Measurements from ENCODE around the gene MROH8. TPM values are rescaled to one million over a fixed set of nuclear protein-coding genes. Genes with fewer than 3 reads are reported as not detected.
A peak's percentile ranks its signal among the peaks of the same experiment; 100 is the strongest.

Gene MROH8
- polyA plus RNA-seq, 1 donor (not counting 4 experiments of a cell fraction or from before 2014, with no cell fraction given): 0.39 TPM

GRCh38 chr20:37225146-37225545 is 45.8 kb upstream of the MROH8 start:
- Histone ChIP-seq H3K4me3 (ENCODE audit: control insufficient read depth in 2 of 3, extremely low read depth in 1 of 3, insufficient read depth in 2 of 3, low read depth in 1 of 3, low read length in 3 of 3) (no peak overlapping the region), H3K9me1 (ENCODE audit: control insufficient read depth, extremely low read depth, insufficient read depth, low read length) (peaks cover 2% of the 10 kb centered on the region), H4K20me1 (ENCODE audit: control insufficient read depth, extremely low read depth, insufficient read depth, low read length) (peaks cover 2% of the 10 kb centered on the region), H3K27ac (ENCODE audit: control insufficient read depth, insufficient read depth, low read length) (no peak overlapping the region), H3K79me2 (ENCODE audit: control insufficient read depth, insufficient read depth, low read length) (peaks cover 1% of the 10 kb centered on the region), H3K27me3 (ENCODE audit: control insufficient read depth, extremely low read depth, insufficient read depth, low read length) (no peaks in the 10 kb centered on the region), H3K4me1 (ENCODE audit: control insufficient read depth, extremely low read depth, insufficient read depth, low read length) (peaks cover 16% of the 10 kb centered on the region), H2AFZ (ENCODE audit: control insufficient read depth, low read length) (no peak overlapping the region), H3K9ac (ENCODE audit: control insufficient read depth, extremely low read depth, insufficient read depth, low read length) (no peak overlapping the region), H3K36me3 (ENCODE audit: control insufficient read depth in 2 of 2, extremely low read depth in 1 of 2, insufficient read depth in 2 of 2, low read length in 2 of 2) (peaks cover 21 to 65% of the 10 kb centered on the region in 2 experiments), H3K4me2 (ENCODE audit: control insufficient read depth, extremely low read depth, insufficient read depth, low read depth, low read length) (no peak overlapping the region), H3K9me3 (ENCODE audit: control insufficient read depth, low read depth, low read length) (no peaks in the 10 kb centered on the region)
- dilution Hi-C loops (cut with MboI; ENCODE audit: extremely low pct_ligation_motif_present, low sequenced_read_pairs): no loop called here
- TF ChIP-seq EZH2 (IDR thresholded peaks at IDR 0.05; ENCODE audit: low read length) (no peak), CTCF (optimal IDR thresholded peaks at IDR 0.05 in 1 of 3, IDR thresholded peaks at IDR 0.05 in 1 of 3, conservative IDR thresholded peaks at IDR 0.05 in 1 of 3; ENCODE audit: extremely low read depth in 1 of 3, insufficient read depth in 2 of 3, low read length in 3 of 3) (no peak)
- DNase-seq (ENCODE audit: low read depth, low spot score): no peak
- no peak for FAIRE-seq

- no peak overlapping the region for H2AFZ ChIP-seq (ENCODE audit: control insufficient read depth, low read length)
- peaks cover 16 to 52% of the 10 kb centered on the region in 2 experiments for H3K36me3 ChIP-seq (ENCODE audit: control insufficient read depth in 2 of 2, extremely low read depth in 1 of 2, insufficient read depth in 2 of 2, low read length in 2 of 2)
- H3K9ac ChIP-seq (ENCODE audit: control insufficient read depth, extremely low read depth, insufficient read depth, low read length): no peak overlapping the region
- no peaks in the 10 kb centered on the region for H3K27me3 ChIP-seq (ENCODE audit: control insufficient read depth, extremely low read depth, insufficient read depth, low read length)
- dilution Hi-C loops (cut with MboI; ENCODE audit: extremely low pct_ligation_motif_present, low sequenced_read_pairs): no loop called here
- H3K9me1 ChIP-seq (ENCODE audit: control insufficient read depth, extremely low read depth, insufficient read depth, low read length): peaks cover 2% of the 10 kb centered on the region
- peaks cover 6% of the 10 kb centered on the region for H3K4me1 ChIP-seq (ENCODE audit: control insufficient read depth, extremely low read depth, insufficient read depth, low read length)
- no peak overlapping the region for H3K27ac ChIP-seq (ENCODE audit: control insufficient read depth, insufficient read depth, low read length)
- DNase-seq (ENCODE audit: low read depth, low spot score) (no peak), FAIRE-seq (peak; percentile 83)
- no peaks in the 10 kb centered on the region for H4K20me1 ChIP-seq (ENCODE audit: control insufficient read depth, extremely low read depth, insufficient read depth, low read length)
- H3K4me3 ChIP-seq (ENCODE audit: control insufficient read depth in 2 of 3, extremely low read depth in 1 of 3, insufficient read depth in 2 of 3, low read depth in 1 of 3, low read length in 3 of 3): no peak overlapping the region
- H3K79me2 ChIP-seq (ENCODE audit: control insufficient read depth, insufficient read depth, low read length): peaks cover 3% of the 10 kb centered on the region
- no peak overlapping the region for H3K4me2 ChIP-seq (ENCODE audit: control insufficient read depth, extremely low read depth, insufficient read depth, low read depth, low read length)
- H3K9me3 ChIP-seq (ENCODE audit: control insufficient read depth, low read depth, low read length): no peaks in the 10 kb centered on the region
- TF ChIP-seq CTCF (optimal IDR thresholded peaks at IDR 0.05 in 1 of 3, IDR thresholded peaks at IDR 0.05 in 1 of 3, conservative IDR thresholded peaks at IDR 0.05 in 1 of 3; ENCODE audit: extremely low read depth in 1 of 3, insufficient read depth in 2 of 3, low read length in 3 of 3) (no peak), EZH2 (IDR thresholded peaks at IDR 0.05; ENCODE audit: low read length) (no peak)
These were observed 43.7 kb upstream of the MROH8 start for GRCh38 chr20:37223053-37223452.

All from keratinocyte (primary cell).